HCT116 (cell line): ENCODE measurements around the gene SUSD3. TPM values are rescaled to one million over a fixed set of nuclear protein-coding genes. Genes with fewer than 3 reads are reported as not detected.

Source experiments
- ATAC-seq: fragments of 200-7000 bp; cut with Tn5 transposase; 2 replicates; pipeline ENCODE4 v1.9.1; 2020; ENCODE audit warnings: mild to moderate bottlenecking, moderate library complexity
- BruUV-seq: library from RNA; stranded (reverse); fragments of 400-500 nt; replicated peaks from 2 replicates; lab custom pipeline; 2021; lab: Mats Ljungman, UMichigan
- CTCF ChIA-PET: fragments of 300-600 bp; sonication (Branson Sonifier 250); formaldehyde crosslinking; loops from one replicate; lab custom pipeline; 2021; ENCODE audit warnings: antibody characterized with exemption; lab: Charles Lee
- POLR2A ChIA-PET: fragments of 300-600, 350-600 bp; sonication (Branson Sonifier 250); formaldehyde crosslinking; loops from one replicate; lab custom pipeline; 2021; ENCODE audit warnings: antibody characterized with exemption; lab: Charles Lee
- RAD21 ChIA-PET, 2 experiments: fragments of 300-600 bp; sonication (Branson Sonifier 250); formaldehyde crosslinking; loops; one replicate each; lab custom pipeline; 2023; ENCODE audit warnings: low total read pairs in 2 of 2; ENCODE audit not compliant: uncharacterized antibody in 2 of 2, unreplicated experiment in 2 of 2, low non-redundant PET in 1 of 2; lab: Charles Lee
- DNase-seq: peaks from one replicate; pipeline ENCODE4 v3.0.0-alpha.2; 2010; ENCODE audit warnings: low read depth, low spot score
- H2AFZ ChIP-seq: fragments of 200-600 bp; shearing (Covaris generic), sonication (generic); 2 replicates; pipeline ENCODE4 v1.6.1; 2017; ENCODE audit warnings: low read depth, mixed run types, mixed read lengths, antibody characterized with exemption, low read length; ENCODE audit not compliant: poor library complexity, severe bottlenecking
- H3K27ac ChIP-seq: 2 replicates; pipeline ENCODE4 v1.5.1; 2012; ENCODE audit warnings: low read depth, low read length
- H3K27me3 ChIP-seq: fragments of 200-600 bp; sonication (generic); 2 replicates; pipeline ENCODE4 v1.6.1; 2016; ENCODE audit warnings: mixed run types, low read length, mixed read lengths; ENCODE audit not compliant: insufficient read depth
- H3K36me3 ChIP-seq, 2 experiments: fragments of 200-500 bp in 1 of 2; fragments of 200-600 bp in 1 of 2; sonication (Bioruptor generic) in 1 of 2; sonication (generic) in 1 of 2; 2 replicates each; pipeline versions ENCODE4 v1.5.1 to v1.6.1; 2014 to 2016; ENCODE audit warnings: low read length in 2 of 2, inconsistent platforms in 1 of 2, mixed read lengths in 1 of 2, mixed run types in 1 of 2; ENCODE audit not compliant: insufficient read depth in 2 of 2, control insufficient read depth in 1 of 2
- H3K4me1 ChIP-seq, 2 experiments: fragments of 200-600 bp in 1 of 2; sonication (generic) in 1 of 2; 2 replicates each; pipeline versions ENCODE4 v1.5.1 to v1.6.1; 2012 to 2017; ENCODE audit warnings: low read length in 2 of 2, inconsistent platforms in 1 of 2, mild to moderate bottlenecking in 1 of 2, mixed read lengths in 1 of 2, mixed run types in 1 of 2, moderate library complexity in 1 of 2; ENCODE audit not compliant: insufficient read depth in 2 of 2, control insufficient read depth in 1 of 2
- H3K4me2 ChIP-seq: fragments of 200-600 bp; sonication (generic); 2 replicates; pipeline ENCODE4 v1.6.1; 2017; ENCODE audit warnings: mixed run types, low read length, mixed read lengths
- H3K4me3 ChIP-seq, 2 experiments: fragments of 200-600 bp in 1 of 2; sonication (generic) in 1 of 2; replicated peaks in 1 of 2; 2 replicates each; pipeline ENCODE4 v1.5.1; 2011 to 2016; ENCODE audit warnings: low read length in 2 of 2, control low read depth in 1 of 2, low read depth in 1 of 2, mild to moderate bottlenecking in 1 of 2, mixed read lengths in 1 of 2, mixed run types in 1 of 2
- H3K79me2 ChIP-seq: fragments of 200-600 bp; sonication (generic); 2 replicates; pipeline ENCODE4 v1.6.1; 2017; ENCODE audit warnings: mild to moderate bottlenecking, mixed run types, low read length, moderate library complexity, mixed read lengths; ENCODE audit not compliant: insufficient read depth
- H3K9ac ChIP-seq: fragments of 200-600 bp; sonication (generic); 2 replicates; pipeline ENCODE4 v1.6.1; 2016; ENCODE audit warnings: low read length, mixed read lengths
- H3K9me2 ChIP-seq: fragments of 200-600 bp; sonication (generic), shearing (Covaris generic); 2 replicates; pipeline ENCODE4 v1.6.1; 2017; ENCODE audit warnings: mixed run types, mild to moderate bottlenecking, moderate library complexity; ENCODE audit not compliant: insufficient read depth
- H3K9me3 ChIP-seq, 2 experiments: fragments of 200-500 bp in 1 of 2; fragments of 200-600 bp in 1 of 2; sonication (Bioruptor generic) in 1 of 2; sonication (generic) in 1 of 2; 2 replicates each; pipeline ENCODE4 v1.6.1; 2014 to 2017; ENCODE audit warnings: low read length in 2 of 2, mixed read lengths in 2 of 2, inconsistent platforms in 1 of 2, low read depth in 1 of 2, mild to moderate bottlenecking in 1 of 2, mixed run types in 1 of 2, moderate library complexity in 1 of 2; ENCODE audit not compliant: control insufficient read depth in 1 of 2, insufficient read depth in 1 of 2
- H4K20me1 ChIP-seq: fragments of 200-600 bp; sonication (generic), shearing (Covaris generic); 2 replicates; pipeline ENCODE4 v1.6.1; 2017; ENCODE audit warnings: mixed run types, mild to moderate bottlenecking, moderate library complexity; ENCODE audit not compliant: insufficient read depth
- CBX3 ChIP-seq: IDR thresholded peaks from 2 replicates; pipeline ENCODE4 v1.6.1; 2012; ENCODE audit warnings: low read depth
- EZH2 ChIP-seq: fragments of 200-600 bp; sonication (generic); IDR thresholded peaks from 2 replicates; pipeline ENCODE4 v1.6.1; 2017; ENCODE audit warnings: antibody characterized with exemption, mixed run types
- FOSL1 ChIP-seq: IDR thresholded peaks from 2 replicates; pipeline ENCODE4 v1.6.1; 2012; ENCODE audit warnings: low read depth
- JUND ChIP-seq: IDR thresholded peaks from 2 replicates; pipeline ENCODE4 v1.6.1; 2012
- POLR2A ChIP-seq: IDR thresholded peaks from 2 replicates; pipeline ENCODE4 v1.7.0; 2011; ENCODE audit warnings: borderline replicate concordance; ENCODE audit not compliant: insufficient read depth, insufficient read length; ENCODE audit errors: extremely low read depth
- SIN3A ChIP-seq: IDR thresholded peaks from 2 replicates; pipeline ENCODE4 v1.6.1; 2012; ENCODE audit warnings: low read depth
- TCF7L2 ChIP-seq: IDR thresholded peaks from 2 replicates; pipeline ENCODE4 v1.7.0; 2011; ENCODE audit warnings: borderline replicate concordance, inconsistent platforms; ENCODE audit not compliant: insufficient read depth, insufficient read length; ENCODE audit errors: extremely low read depth
- YY1 ChIP-seq: IDR thresholded peaks from 2 replicates; pipeline ENCODE4 v1.6.1; 2011; ENCODE audit warnings: low read length, low read depth, moderate library complexity, mild to moderate bottlenecking; ENCODE audit not compliant: insufficient replicate concordance; ENCODE audit errors: extremely low read depth
- ZNF274 ChIP-seq: fragments of 200-500 bp; sonication (Bioruptor generic); IDR thresholded peaks from 2 replicates; pipeline ENCODE4 v1.6.1; 2014; ENCODE audit warnings: mild to moderate bottlenecking, low read depth, low read length, inconsistent platforms
- intact Hi-C: fragments of 100-400 bp; cut with micrococcal nuclease; formaldehyde crosslinking; loops from 2 replicates; pipeline ENCODE4 v1.10.0; 2022
- total RNA-seq: library from RNA; stranded (reverse); gene quantifications from one replicate; pipeline ENCODE4 v1.2.1, GENCODE V29; 2021; ENCODE audit not compliant: unreplicated experiment
- TF ChIP-seq, protein P1 (sequence below): IDR thresholded peaks from 2 replicates; pipeline ENCODE4 v1.6.1; 2012
- TF ChIP-seq, protein P2 (sequence below): IDR thresholded peaks from 2 replicates; pipeline ENCODE4 v1.6.1; 2011; ENCODE audit warnings: mild to moderate bottlenecking, low read length, moderate library complexity; ENCODE audit not compliant: insufficient replicate concordance; ENCODE audit errors: extremely low read depth

Gene SUSD3
- total RNA-seq, 1 experiment from 2014 or later: 11.3 TPM

DNA sequence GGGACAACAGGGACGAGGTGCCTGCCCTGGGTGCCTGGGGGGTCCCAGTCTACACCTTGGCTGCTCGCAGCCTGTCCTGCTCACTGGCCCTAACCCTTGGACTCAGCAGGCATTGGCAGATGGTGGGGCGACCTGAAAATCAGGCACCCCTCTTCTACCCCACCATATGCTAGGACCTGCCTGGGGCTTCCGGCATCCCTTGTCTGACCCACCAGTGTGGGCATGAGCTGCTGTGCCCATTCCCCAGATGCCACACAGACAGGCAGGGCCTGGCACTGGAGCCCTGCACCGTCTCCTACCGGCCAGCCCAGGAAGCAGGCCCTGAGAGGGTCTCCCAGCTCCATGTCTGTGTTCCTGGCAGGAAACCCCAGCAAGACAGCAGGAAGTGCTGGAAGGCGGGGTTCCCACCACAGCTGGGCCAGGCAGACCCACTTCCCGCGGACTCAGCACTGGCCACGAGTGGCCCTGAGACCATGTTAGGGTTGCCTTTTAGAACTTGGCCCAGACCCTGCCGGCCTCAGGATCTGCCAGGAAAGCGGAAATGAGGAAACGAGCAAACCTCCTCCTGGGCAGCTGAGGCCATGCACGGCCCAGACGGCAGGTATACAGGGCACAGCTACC lies 72.5 kb downstream of the SUSD3 start:
- no peaks in the 10 kb centered on the region for H4K20me1 ChIP-seq
- DNase-seq: no peak
- H3K9me3 ChIP-seq: no peaks in the 10 kb centered on the region
- POLR2A ChIA-PET: interaction anchor here (1.2 kb wide), 1 partner anchor 11 kb away, joined by 4 read pairs; no protein-coding TSS in a partner anchor
- H2AFZ ChIP-seq: no peak overlapping the region
- no peak overlapping the region for H3K4me3 ChIP-seq
- no peaks in the 10 kb centered on the region for H3K27me3 ChIP-seq
- RAD21 ChIA-PET: no interaction called here
- no peaks in the 10 kb centered on the region for H3K9me2 ChIP-seq
- no peak overlapping the region for H3K4me2 ChIP-seq
- TF ChIP-seq POLR2A: no peak
- no peak for TF ChIP-seq ZNF274
- TF ChIP-seq EZH2: no peak
- no peak for TF ChIP-seq JUND
- TF ChIP-seq SIN3A: no peak
- TF ChIP-seq, protein P1, sequence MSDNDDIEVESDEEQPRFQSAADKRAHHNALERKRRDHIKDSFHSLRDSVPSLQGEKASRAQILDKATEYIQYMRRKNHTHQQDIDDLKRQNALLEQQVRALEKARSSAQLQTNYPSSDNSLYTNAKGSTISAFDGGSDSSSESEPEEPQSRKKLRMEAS: no peak
- no peak for TF ChIP-seq FOSL1
- TF ChIP-seq YY1: no peak
- TF ChIP-seq TCF7L2: no peak
- TF ChIP-seq, protein P2, sequence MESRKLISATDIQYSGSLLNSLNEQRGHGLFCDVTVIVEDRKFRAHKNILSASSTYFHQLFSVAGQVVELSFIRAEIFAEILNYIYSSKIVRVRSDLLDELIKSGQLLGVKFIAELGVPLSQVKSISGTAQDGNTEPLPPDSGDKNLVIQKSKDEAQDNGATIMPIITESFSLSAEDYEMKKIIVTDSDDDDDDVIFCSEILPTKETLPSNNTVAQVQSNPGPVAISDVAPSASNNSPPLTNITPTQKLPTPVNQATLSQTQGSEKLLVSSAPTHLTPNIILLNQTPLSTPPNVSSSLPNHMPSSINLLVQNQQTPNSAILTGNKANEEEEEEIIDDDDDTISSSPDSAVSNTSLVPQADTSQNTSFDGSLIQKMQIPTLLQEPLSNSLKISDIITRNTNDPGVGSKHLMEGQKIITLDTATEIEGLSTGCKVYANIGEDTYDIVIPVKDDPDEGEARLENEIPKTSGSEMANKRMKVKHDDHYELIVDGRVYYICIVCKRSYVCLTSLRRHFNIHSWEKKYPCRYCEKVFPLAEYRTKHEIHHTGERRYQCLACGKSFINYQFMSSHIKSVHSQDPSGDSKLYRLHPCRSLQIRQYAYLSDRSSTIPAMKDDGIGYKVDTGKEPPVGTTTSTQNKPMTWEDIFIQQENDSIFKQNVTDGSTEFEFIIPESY: no peak
- no peak for TF ChIP-seq CBX3
- ATAC-seq: no peak
- H3K36me3 ChIP-seq: no peaks in the 10 kb centered on the region
- H3K4me1 ChIP-seq: peaks cover 27 to 36% of the 10 kb centered on the region in 2 experiments
- CTCF ChIA-PET: no interaction called here
- no TSS peak for BruUV-seq
- intact Hi-C loops: no loop called here
- H3K79me2 ChIP-seq: peaks cover 22% of the 10 kb centered on the region; the same call in 1 of the 2 replicates
- H3K27ac ChIP-seq: no peak overlapping the region; the same call in 1 of the 2 replicates
- H3K9ac ChIP-seq: no peak overlapping the region
